SK-N-SH treated with all-trans-retinoic acid at 6 μM for 48 hours (cell line): ENCODE data around the gene SLC12A9.

Experiments used
- BACH2 ChIP-seq: fragments of 250-450 bp; sonication (Bioruptor Pico); IDR thresholded peaks from 2 replicates; pipeline ENCODE4 v1.9.0; 2021; ENCODE audit warnings: mild to moderate bottlenecking, borderline replicate concordance
- ESRRG ChIP-seq: fragments of 250-450 bp; sonication (Bioruptor Pico); IDR thresholded peaks from 2 replicates; pipeline ENCODE4 v1.6.1; 2021; ENCODE audit warnings: mild to moderate bottlenecking
- PPARA ChIP-seq: fragments of 250-450 bp; sonication (Bioruptor Pico); IDR thresholded peaks from 2 replicates; pipeline ENCODE4 v1.5.0; 2020; ENCODE audit warnings: mild to moderate bottlenecking, borderline replicate concordance
- RARB ChIP-seq: fragments of 250-450 bp; sonication (Bioruptor Pico); IDR thresholded peaks from 2 replicates; pipeline ENCODE4 v1.8.0; 2021; ENCODE audit warnings: mild to moderate bottlenecking, moderate library complexity
- TCF4 ChIP-seq: fragments of 250-450 bp; sonication (Bioruptor Pico); IDR thresholded peaks from 2 replicates; pipeline ENCODE4 v1.8.0; 2021; ENCODE audit warnings: mild to moderate bottlenecking, moderate library complexity, borderline replicate concordance
- TOX ChIP-seq: fragments of 250-450 bp; sonication (Bioruptor Pico); IDR thresholded peaks from 2 replicates; pipeline ENCODE4 v1.8.0; 2021; ENCODE audit warnings: mild to moderate bottlenecking, moderate library complexity, borderline replicate concordance
- ZC3H10 ChIP-seq: fragments of 250-450 bp; sonication (Bioruptor Pico); IDR thresholded peaks from 2 replicates; pipeline ENCODE4 v1.5.1; 2021; ENCODE audit warnings: mild to moderate bottlenecking, moderate library complexity
- ZFP30 ChIP-seq: fragments of 450-650 bp; formaldehyde crosslinking; IDR thresholded peaks from 2 replicates; pipeline ENCODE4 v1.5.0; 2022; ENCODE audit warnings: mild to moderate bottlenecking, moderate library complexity
- TF ChIP-seq, protein P1 (sequence below): fragments of 250-450 bp; sonication (Bioruptor Pico); IDR thresholded peaks from 2 replicates; pipeline ENCODE4 v1.8.0; 2020; ENCODE audit warnings: mild to moderate bottlenecking, moderate library complexity, borderline replicate concordance
- TF ChIP-seq, protein P2 (sequence below): fragments of 250-450 bp; sonication (Bioruptor Pico); IDR thresholded peaks from 2 replicates; pipeline ENCODE4 v1.5.1; 2020; ENCODE audit warnings: low read depth, mild to moderate bottlenecking, moderate library complexity
- TF ChIP-seq, protein P3 (sequence below): fragments of 250-450 bp; sonication (Bioruptor Pico); IDR thresholded peaks from 2 replicates; pipeline ENCODE4 v1.8.0; 2021; ENCODE audit warnings: low read depth, mild to moderate bottlenecking, moderate library complexity, borderline replicate concordance

DNA sequence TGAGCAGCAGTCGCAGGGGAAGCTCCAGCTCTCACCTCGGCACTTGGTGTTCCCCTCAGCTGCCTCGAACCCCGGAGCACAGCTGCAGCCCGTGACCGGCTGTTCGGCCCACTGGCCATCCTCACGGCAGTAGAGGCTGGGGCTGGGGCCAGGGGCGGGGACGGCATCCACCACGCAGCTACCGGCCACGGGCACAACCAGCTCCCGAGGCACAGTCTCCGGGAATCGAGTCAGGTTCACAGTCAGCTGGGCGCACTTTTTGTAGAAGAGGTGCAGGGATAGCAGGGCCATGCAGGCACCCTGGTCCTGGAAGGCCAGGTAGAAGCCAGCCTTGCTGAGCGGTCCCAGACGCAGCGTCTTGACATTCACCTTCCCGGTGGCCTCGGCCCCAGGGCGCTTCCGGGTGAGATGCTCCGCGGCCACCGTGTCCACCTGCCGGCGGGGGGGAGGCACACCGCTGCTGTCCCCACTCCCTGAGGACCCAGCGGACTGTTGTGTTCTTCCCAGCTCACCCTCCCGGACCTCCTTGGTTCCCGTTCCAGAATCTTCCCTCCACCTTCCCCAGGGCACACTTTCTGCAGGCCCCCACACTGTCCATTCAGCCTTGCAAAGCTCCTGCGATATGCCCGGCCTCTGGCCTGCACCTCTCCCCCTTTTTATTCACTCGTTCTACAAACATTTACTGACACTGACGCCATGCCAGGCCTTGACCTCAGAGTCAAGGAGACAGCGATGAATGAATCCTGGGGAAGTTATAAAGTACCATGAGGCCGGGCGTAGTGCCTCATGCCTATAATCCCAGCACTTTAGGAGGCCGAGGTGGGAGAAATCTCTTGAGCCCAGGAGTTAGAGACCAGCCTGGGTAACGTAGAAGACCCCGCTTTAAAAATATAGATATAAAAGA lies 30.0 kb upstream of the SLC12A9 start:
- TF ChIP-seq, protein P1, sequence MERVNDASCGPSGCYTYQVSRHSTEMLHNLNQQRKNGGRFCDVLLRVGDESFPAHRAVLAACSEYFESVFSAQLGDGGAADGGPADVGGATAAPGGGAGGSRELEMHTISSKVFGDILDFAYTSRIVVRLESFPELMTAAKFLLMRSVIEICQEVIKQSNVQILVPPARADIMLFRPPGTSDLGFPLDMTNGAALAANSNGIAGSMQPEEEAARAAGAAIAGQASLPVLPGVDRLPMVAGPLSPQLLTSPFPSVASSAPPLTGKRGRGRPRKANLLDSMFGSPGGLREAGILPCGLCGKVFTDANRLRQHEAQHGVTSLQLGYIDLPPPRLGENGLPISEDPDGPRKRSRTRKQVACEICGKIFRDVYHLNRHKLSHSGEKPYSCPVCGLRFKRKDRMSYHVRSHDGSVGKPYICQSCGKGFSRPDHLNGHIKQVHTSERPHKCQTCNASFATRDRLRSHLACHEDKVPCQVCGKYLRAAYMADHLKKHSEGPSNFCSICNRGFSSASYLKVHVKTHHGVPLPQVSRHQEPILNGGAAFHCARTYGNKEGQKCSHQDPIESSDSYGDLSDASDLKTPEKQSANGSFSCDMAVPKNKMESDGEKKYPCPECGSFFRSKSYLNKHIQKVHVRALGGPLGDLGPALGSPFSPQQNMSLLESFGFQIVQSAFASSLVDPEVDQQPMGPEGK (CRISPR knock-in tag), result no peak
- TF ChIP-seq TCF4 (CRISPR knock-in tag), result no peak
- TF ChIP-seq, protein P2, sequence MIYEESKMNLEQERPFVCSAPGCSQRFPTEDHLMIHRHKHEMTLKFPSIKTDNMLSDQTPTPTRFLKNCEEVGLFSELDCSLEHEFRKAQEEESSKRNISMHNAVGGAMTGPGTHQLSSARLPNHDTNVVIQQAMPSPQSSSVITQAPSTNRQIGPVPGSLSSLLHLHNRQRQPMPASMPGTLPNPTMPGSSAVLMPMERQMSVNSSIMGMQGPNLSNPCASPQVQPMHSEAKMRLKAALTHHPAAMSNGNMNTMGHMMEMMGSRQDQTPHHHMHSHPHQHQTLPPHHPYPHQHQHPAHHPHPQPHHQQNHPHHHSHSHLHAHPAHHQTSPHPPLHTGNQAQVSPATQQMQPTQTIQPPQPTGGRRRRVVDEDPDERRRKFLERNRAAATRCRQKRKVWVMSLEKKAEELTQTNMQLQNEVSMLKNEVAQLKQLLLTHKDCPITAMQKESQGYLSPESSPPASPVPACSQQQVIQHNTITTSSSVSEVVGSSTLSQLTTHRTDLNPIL, result no peak
- no peak for TF ChIP-seq TOX (CRISPR knock-in tag)
- no peak for TF ChIP-seq ZFP30 (CRISPR knock-in tag)
- TF ChIP-seq RARB (CRISPR knock-in tag), result no peak
- TF ChIP-seq PPARA, result no peak
- no peak for TF ChIP-seq ZC3H10
- TF ChIP-seq BACH2 (CRISPR knock-in tag), result no peak
- TF ChIP-seq, protein P3, sequence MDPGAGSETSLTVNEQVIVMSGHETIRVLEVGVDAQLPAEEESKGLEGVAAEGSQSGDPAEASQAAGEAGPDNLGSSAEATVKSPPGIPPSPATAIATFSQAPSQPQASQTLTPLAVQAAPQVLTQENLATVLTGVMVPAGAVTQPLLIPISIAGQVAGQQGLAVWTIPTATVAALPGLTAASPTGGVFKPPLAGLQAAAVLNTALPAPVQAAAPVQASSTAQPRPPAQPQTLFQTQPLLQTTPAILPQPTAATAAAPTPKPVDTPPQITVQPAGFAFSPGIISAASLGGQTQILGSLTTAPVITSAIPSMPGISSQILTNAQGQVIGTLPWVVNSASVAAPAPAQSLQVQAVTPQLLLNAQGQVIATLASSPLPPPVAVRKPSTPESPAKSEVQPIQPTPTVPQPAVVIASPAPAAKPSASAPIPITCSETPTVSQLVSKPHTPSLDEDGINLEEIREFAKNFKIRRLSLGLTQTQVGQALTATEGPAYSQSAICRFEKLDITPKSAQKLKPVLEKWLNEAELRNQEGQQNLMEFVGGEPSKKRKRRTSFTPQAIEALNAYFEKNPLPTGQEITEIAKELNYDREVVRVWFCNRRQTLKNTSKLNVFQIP (CRISPR knock-in tag), result no peak
- no peak for TF ChIP-seq ESRRG (CRISPR knock-in tag)
